CD4-positive, alpha-beta T cell treated with Interleukin-15 for 4 hours (primary cell): ENCODE data around the gene FLT3.
"Not testable (repeated sequence)": the region's sequence is repeated elsewhere in the genome, so short reads cannot be mapped to it uniquely, and the experiment has no call there.

Source experiments
- DNase-seq: peaks from one replicate; pipeline ENCODE4 v3.0.0-alpha.2; 2020; ENCODE audit warnings: low spot score

Gene FLT3

GRCh38 chr13:28099396-28100149 is 803 bp downstream of the FLT3 start:
- no peak for DNase-seq

DNA sequence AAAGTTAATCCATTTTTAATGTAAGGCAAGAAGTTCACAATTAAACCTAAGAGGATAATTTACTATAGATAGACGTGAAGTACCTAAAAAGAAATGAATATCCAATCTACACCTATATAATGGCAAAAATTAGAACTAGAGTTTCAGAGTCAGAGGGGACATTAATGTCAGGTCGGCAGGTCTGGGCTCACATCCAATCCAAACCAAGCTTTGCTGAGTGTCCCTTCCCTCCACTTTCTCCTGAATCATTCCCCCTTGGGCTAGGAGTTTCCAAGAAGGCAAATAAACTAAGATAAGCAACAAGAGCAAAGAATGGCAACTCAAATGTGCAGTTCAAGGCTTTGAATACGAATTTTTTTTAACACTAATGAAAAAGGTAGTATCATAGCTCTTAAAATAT is 2.9 kb downstream of the FLT3 start:
- no peak for DNase-seq

DNA sequence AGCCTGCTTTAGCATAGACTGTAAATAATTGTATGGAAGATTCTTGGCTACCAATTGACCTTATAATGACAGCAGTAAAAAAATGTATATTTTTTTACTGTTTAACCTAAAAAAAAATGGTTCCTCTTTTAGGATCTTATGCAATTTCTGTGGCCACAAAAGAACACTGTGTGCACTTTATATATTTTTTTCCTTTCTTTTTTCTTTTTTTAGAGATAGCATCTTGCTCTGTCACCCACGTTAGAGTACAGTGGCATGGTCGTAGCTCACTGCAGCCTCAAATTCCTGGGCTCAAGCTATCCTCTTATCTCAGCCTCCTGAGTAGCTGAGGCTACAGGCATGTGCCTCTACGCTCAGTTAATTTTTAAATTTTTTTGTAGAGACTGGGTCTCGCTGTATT is 6.1 kb downstream of the FLT3 start:
- DNase-seq = no peak

DNA sequence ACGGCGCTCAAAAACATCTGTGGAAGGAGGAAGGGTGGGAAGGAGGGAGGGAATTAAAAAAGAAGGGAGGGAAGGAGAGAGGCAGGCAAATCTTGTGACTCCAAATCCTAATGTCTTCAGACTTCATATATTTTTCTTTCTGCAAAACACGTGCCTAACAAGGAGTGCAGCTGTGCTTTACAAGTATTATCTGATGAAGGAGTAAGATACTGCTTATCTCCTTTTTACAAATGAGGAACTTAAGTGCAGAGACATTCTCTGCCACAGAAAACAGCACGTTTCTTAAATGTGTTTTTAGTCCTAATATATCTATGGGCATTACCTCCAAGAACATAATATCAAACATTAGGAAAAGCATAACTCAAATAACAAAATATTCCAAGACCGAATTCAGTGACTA is 6.5 kb downstream of the FLT3 start:
- no peak for DNase-seq

- DNase-seq = no peak
Observed at GRCh38 chr13:28092431-28092830, 7.9 kb downstream of the FLT3 start.

GRCh38 chr13:28089065-28089464 is 11.3 kb downstream of the FLT3 start:
- DNase-seq = no peak

DNA sequence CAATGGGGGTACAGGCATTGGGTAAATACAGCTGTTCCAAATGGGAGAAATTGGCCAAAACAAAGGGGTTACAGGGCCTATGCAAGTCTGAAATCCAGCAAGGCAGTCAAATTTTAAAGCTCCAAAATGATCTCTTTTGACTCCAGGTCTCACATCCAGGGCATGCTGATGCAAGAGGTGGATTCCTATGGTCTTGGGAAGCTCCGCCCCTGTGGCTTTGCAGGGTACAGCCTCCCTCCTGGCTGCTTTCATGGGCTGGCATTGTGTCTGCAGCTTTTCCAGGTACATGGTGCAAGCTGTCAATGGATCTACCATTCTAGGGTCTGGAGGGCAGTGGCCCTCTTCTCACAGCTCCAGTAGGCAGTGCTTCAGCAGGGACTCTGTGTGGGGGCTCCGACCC is 22.6 kb downstream of the FLT3 start:
- DNase-seq = not testable (repeated sequence)

DNA sequence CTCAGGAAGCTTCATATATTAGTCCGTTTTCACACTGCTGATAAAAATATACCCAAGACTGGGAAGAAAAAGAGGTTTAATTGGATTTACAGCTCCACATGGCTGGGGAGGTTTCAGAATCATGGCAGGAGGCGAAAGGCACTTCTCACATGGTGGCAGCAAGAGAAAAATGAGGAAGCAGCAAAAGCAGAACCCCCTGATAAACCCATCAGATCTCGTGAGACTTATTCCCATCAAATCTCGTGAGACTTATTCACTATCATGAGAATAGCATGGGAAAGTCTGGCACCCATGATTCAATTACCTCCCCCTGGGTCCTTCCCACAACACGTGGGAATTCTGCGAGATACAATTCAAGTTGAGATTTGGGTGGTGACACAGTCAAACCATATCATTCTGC is 23.1 kb downstream of the FLT3 start:
- no peak for DNase-seq

- no peak for DNase-seq
Observed at GRCh38 chr13:28071424-28071823, 29.0 kb downstream of the FLT3 start.

DNA sequence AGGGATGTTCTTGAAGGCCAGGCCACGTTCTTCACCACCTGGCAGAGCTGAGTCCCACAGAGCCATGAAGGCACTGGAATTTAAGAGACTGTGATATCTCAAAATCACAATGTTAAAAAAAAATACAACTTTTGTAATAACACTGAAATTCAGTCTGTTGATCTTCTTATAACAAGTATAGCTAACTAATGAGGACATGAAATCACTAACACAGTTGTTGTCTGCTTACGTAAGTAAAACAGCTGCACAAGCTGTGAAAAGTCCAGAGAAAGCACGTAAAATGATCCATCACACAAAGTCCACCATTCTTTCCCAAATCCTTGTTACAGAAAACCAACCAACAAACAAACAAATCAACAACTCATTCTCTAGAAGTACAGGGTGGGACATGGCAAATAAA is 32.9 kb downstream of the FLT3 start:
- no peak for DNase-seq

GRCh38 chr13:28058866-28059613 is 41.3 kb downstream of the FLT3 start:
- peak; percentile 10 for DNase-seq

- no peak for DNase-seq
Observed at GRCh38 chr13:28056970-28057712, 43.2 kb downstream of the FLT3 start.

- DNase-seq = no peak
Observed at GRCh38 chr13:28056426-28056825, 44.0 kb downstream of the FLT3 start.

GRCh38 chr13:28055357-28055756 is 45.0 kb downstream of the FLT3 start:
- DNase-seq = no peak

DNA sequence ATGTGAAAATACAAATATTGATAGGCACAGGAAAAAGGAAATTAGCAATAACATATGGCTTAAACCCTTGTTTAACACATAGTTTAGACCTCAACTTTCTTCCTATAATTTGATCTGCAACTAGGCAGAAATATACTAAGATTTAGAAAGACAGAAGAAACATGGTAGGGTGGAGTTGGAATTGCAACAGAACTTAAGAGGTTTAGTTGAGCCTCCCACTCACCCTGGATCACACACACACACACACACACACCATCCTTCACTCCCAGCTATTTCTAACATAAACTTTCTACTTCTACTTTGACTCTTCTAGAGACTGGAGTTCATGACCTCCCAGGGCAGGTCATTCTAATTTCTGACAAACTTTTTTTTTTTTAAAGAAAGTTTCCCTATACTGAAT is 47.4 kb downstream of the FLT3 start:
- no peak for DNase-seq

DNA sequence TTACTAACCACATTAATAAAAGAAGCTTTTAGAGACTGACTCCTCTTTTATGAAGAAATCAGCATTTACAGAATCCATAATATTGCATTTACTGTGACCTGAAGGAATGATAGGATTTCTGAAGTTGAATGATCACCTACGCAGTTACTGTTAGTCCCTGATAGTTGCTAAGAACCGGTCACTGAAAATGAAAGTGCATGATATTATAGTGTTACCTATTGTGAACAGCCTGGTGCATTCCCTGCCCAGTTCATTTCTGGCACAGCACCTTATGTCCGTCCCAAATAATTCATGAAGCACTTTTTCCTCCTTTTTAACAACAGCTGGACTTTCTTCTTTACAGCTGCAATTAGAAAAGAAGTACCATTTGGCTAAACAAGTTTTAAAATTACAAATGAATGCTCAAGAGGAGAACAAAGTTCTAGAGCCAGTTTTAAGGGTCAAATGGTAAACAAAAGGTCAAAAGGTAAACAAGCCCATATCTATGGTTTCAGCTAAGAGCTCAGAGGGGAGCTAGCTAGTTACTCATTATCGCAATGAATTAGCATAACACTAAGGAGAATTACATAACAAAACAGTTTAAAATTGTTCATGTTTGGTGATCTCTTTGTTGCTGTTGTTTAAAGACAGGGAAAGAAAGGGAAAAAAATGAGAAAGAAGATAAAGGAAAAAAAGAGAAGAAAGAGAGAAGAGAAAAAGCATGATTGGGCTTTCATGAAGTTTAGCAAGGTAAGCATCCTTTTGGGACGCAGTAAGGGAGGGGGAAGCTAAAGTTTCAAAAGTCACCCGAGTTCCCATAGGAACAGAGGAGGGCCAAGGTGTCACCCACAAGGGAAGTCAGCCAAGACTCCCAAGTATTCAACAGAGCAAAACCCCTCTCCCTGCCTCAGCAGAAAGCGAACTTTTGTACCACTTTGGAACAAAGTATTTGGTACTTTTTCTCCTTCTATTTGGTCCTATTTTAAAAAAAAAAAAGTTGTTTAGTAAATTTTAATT is 50.2 kb downstream of the FLT3 start:
- DNase-seq = no peak

DNA sequence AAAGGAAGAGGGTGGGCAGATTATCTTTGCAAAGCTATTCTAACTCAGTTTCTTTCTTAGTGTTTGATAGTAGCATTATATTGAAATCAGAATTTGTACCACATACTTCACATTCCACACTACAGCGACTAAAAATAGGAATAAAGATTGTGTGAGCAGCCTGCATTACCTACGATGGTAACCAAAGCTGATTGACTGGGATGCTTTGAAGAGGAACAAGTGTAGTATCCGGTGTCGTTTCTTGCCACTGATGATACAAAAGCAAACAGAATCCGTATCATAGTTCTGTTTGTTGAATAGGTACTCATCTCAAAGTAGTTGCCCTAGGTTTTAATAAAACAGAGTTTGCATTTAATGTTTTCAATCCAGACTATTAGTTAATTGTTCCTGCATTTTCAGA is 51.2 kb downstream of the FLT3 start:
- DNase-seq = no peak

- DNase-seq = no peak
Observed at GRCh38 chr13:28048768-28049167, 51.6 kb downstream of the FLT3 start.

GRCh38 chr13:28047757-28048388 is 52.5 kb downstream of the FLT3 start:
- DNase-seq = no peak

- DNase-seq = no peak
Observed at GRCh38 chr13:28046981-28047380, 53.4 kb downstream of the FLT3 start.

DNA sequence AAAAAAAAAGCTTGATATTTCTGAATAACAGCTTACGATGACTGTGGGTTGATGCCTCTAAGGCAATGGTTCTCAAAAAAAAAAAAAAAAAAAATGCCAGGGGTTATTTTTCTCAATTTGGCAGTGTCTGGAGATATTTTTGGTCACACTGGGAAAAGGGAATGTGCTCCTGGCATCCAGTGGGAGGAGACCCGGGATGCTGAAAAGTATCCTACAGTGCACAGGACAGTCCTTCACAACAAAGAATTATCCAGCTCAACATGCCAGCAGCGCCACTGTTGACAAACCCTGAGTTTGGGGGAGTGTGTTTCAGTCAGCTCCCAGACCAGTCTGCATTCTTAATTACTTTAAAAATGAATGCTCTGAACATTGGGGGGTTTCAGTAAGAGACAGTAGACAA is 54.5 kb downstream of the FLT3 start:
- DNase-seq = no peak
